ENCODE results near the gene GHRH.

GHRH gene

GRCh38 chr20:37205794-37206193, 55.8 kb downstream of the GHRH start:
- no peak for DNase-seq (ENCODE audit: low read depth, low spot score)

GRCh38 chr20:37205130-37205529, 56.5 kb downstream of the GHRH start:
- no peak for DNase-seq (ENCODE audit: low read depth, low spot score)

- no peak for DNase-seq (ENCODE audit: low read depth, low spot score)
Observed at GRCh38 chr20:37204056-37204455, 57.6 kb downstream of the GHRH start.

GRCh38 chr20:37202267-37202943, 59.2 kb downstream of the GHRH start:
- DNase-seq (ENCODE audit: low read depth, low spot score): peak; percentile 42

- DNase-seq (ENCODE audit: low read depth, low spot score): no peak
Observed at GRCh38 chr20:37201827-37202162, 59.8 kb downstream of the GHRH start.
